PFSK-1 (cell line): ENCODE data around the gene CIART.

Experiments
- FOXP2 ChIP-seq: optimal IDR thresholded peaks from 2 replicates; pipeline ENCODE3; 2011; ENCODE audit warnings: borderline replicate concordance, control low read depth, inconsistent platforms; ENCODE audit not compliant: insufficient read depth; ENCODE audit errors: extremely low read length, extremely low read depth
- POLR2AphosphoS5 ChIP-seq: IDR thresholded peaks from 2 replicates; pipeline ENCODE4 v1.6.1; 2012; ENCODE audit warnings: low read depth, mild to moderate bottlenecking, control low read depth, low read length, moderate library complexity
- SIN3A ChIP-seq: IDR thresholded peaks from 2 replicates; pipeline ENCODE4 v1.6.1; 2012; ENCODE audit warnings: mild to moderate bottlenecking, low read length, moderate library complexity, borderline replicate concordance; ENCODE audit not compliant: insufficient read depth
- TAF1 ChIP-seq: IDR thresholded peaks from 2 replicates; pipeline ENCODE4 v1.6.1; 2012; ENCODE audit warnings: low read length, control low read depth, borderline replicate concordance; ENCODE audit not compliant: insufficient read depth
- TF ChIP-seq, protein P1 (sequence below), 2 experiments: IDR thresholded peaks; 2 replicates each; pipeline versions ENCODE4 v1.6.1 to v1.8.0; 2011 to 2012; ENCODE audit warnings: low read depth in 2 of 2, low read length in 2 of 2, control low read depth in 1 of 2, inconsistent platforms in 1 of 2, mild to moderate bottlenecking in 1 of 2, moderate library complexity in 1 of 2; ENCODE audit not compliant: insufficient read depth in 1 of 2

The CIART gene

DNA sequence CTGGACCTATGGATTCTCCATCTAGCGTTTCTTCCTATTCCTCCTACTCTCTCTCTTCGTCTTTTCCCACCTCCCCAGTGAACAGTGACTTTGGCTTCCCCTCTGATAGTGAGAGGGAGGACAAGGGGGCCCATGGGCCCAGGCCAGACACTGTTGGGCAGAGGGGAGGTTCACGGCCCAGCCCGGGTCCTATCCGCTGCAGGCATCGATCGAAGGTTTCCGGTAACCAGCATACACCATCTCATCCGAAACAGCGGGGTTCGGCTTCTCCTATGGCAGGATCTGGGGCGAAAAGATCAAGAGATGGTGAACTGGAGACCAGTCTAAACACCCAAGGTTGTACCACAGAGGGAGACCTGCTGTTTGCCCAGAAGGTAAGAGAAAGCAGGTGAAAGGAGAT, 906 bp downstream of the CIART start:
- TF ChIP-seq, protein P1, sequence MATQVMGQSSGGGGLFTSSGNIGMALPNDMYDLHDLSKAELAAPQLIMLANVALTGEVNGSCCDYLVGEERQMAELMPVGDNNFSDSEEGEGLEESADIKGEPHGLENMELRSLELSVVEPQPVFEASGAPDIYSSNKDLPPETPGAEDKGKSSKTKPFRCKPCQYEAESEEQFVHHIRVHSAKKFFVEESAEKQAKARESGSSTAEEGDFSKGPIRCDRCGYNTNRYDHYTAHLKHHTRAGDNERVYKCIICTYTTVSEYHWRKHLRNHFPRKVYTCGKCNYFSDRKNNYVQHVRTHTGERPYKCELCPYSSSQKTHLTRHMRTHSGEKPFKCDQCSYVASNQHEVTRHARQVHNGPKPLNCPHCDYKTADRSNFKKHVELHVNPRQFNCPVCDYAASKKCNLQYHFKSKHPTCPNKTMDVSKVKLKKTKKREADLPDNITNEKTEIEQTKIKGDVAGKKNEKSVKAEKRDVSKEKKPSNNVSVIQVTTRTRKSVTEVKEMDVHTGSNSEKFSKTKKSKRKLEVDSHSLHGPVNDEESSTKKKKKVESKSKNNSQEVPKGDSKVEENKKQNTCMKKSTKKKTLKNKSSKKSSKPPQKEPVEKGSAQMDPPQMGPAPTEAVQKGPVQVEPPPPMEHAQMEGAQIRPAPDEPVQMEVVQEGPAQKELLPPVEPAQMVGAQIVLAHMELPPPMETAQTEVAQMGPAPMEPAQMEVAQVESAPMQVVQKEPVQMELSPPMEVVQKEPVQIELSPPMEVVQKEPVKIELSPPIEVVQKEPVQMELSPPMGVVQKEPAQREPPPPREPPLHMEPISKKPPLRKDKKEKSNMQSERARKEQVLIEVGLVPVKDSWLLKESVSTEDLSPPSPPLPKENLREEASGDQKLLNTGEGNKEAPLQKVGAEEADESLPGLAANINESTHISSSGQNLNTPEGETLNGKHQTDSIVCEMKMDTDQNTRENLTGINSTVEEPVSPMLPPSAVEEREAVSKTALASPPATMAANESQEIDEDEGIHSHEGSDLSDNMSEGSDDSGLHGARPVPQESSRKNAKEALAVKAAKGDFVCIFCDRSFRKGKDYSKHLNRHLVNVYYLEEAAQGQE (IDR thresholded peaks at IDR 0.05; ENCODE audit: insufficient read depth in 1 of 2, low read depth in 2 of 2, low read length in 2 of 2) = no peak
- TF ChIP-seq TAF1 (no peak), SIN3A (no peak)

DNA sequence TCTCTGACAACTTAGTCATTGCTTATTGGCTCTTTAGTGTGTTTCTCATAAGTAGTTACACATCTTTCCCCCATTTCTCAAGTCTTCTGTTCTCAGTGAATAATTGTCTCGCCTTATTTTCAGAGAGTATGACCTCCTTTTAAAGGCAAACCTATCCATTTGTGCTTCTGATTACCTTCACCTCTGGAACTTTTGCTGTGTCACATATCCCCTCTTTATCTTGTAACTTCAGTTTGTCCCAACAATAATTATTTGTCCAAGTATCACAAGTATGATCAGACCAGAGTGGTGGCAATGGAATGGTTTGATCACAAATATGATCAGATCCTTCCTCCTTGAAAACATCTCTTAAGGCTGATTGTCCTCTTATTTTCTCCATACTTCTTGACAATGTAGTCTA, 6.0 kb downstream of the CIART start:
- TF ChIP-seq, protein P1 (IDR thresholded peaks at IDR 0.05; ENCODE audit: insufficient read depth in 1 of 2, low read depth in 2 of 2, low read length in 2 of 2) = no peak
- TF ChIP-seq FOXP2 (no peak), SIN3A (no peak), POLR2AphosphoS5 (no peak), TAF1 (no peak)

DNA sequence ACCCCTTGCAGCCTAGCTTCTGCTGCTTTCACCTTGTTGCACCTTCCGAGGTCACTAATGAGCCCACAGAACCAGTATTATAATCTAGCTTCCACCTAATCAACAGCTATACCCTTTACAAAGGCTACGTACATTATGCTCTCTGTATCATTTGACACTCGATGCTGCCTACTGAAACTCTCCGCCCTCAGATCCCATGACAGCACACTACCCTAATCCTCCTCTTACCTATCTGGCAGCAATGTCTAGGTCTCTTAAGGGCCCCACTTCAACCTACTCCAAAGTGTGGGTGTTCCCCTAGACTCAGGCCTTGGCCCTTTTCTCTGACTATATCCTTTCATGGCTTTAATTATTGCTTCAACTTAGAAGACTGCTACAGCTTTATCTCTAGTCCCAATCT, 6.5 kb downstream of the CIART start:
- TF ChIP-seq FOXP2 = no peak
- TF ChIP-seq, protein P1 (IDR thresholded peaks at IDR 0.05; ENCODE audit: insufficient read depth in 1 of 2, low read depth in 2 of 2, low read length in 2 of 2) = no peak
- no peak for TF ChIP-seq SIN3A
- TF ChIP-seq TAF1 = no peak
- TF ChIP-seq POLR2AphosphoS5 = no peak

DNA sequence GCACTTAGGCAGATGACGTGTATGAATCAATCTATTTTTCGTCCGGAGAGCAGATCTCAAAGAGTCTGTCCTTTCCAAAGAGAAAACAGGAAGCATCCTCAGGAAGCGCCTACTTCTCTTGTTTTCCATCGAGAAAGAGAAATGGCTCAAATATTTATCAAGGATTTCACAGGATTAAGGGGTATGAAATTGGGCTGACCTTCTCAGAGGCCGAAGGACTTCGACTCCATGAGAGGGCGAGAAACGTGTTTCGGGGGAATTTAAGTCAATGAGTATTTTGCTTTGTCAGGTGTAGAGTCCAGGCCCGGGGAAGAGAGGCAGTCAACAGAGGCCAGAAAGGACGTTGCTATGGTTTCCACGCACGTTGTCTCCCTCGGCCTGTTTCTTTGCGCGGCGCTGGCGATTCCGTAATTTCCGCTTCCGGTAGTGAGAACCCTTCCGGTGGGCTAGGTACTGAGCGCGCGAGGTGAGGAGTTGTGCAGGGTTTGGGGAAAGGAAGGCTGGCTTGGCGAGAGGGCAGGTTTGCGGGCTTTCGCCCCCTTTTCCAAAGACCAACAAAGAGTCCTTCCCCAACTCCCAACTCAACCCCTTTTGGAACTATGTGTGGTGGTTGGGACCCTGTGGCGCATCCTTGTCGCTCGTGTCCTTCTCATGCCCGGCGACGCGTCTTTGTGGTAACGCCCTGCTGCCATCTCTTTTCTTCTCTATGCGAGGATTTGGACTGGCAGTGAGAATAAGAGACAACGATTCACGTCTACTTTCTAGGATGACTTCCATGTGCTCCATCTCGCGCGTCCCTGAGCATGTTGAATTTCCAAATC, 11.3 kb downstream of the CIART start, which contains the start of gene MRPS21:
Gene MRPS21 (plus strand): TSS at position 429 of the 821 bp plus-strand sequence. CDS start 506 bp downstream, outside the sequence.
- TF ChIP-seq SIN3A (peak; percentile 94; the same call in 1 of the 2 replicates), TAF1 (peak; percentile 89), POLR2AphosphoS5 (peak; percentile 99), FOXP2 (peak; percentile 88)
- TF ChIP-seq, protein P1 (IDR thresholded peaks at IDR 0.05; ENCODE audit: insufficient read depth in 1 of 2, low read depth in 2 of 2, low read length in 2 of 2) = peak; percentile 39 to 55; a peak in 2 of 4 replicates

DNA sequence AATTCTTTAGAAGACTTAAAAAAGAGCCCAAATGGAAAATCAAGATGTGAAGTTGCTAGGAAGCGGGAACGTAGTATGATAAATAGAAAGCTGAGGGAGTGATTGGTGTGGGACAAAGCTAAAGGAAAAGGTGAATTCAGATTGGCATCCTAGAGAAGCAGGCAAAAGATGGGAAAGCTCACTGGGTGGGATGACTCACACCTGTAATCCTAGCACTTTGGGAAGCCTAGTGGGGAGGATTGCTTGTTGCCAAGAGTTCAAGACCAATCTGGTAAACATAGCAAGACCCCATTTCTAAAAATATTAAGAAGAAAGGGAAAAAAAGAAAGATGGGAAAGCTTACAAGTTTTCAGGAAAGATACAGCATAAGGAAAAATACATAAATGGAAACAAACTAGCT, 13.1 kb downstream of the CIART start:
- TF ChIP-seq SIN3A (no peak), POLR2AphosphoS5 (no peak), FOXP2 (no peak), TAF1 (no peak)
- TF ChIP-seq, protein P1 (IDR thresholded peaks at IDR 0.05; ENCODE audit: insufficient read depth in 1 of 2, low read depth in 2 of 2, low read length in 2 of 2) = no peak
